Esophagus muscularis mucosa (tissue), 4 donors: ENCODE results near the gene EIF4G2.

Experiments
- CTCF ChIP-seq, 3 experiments: fragments of 200-600 bp in 2 of 3; fragments of 450-650 bp in 1 of 3; sonication (generic) in 2 of 3; IDR thresholded peaks; one replicate each; pipeline ENCODE4 v1.5.1; 2017 to 2019; ENCODE audit warnings: antibody characterized with exemption in 3 of 3, mild to moderate bottlenecking in 2 of 3, moderate library complexity in 1 of 3
- EP300 ChIP-seq: sonication (generic); formaldehyde crosslinking; IDR thresholded peaks from one replicate; pipeline ENCODE4 v1.6.1; 2017; ENCODE audit warnings: antibody characterized with exemption
- POLR2A ChIP-seq: fragments of 450-650 bp; IDR thresholded peaks from one replicate; pipeline ENCODE4 v1.6.1; 2017; ENCODE audit warnings: antibody characterized with exemption, moderate library complexity, mild to moderate bottlenecking, low read depth
- POLR2AphosphoS5 ChIP-seq, 2 donors: sonication (generic); formaldehyde crosslinking; IDR thresholded peaks; one replicate each; pipeline ENCODE4 v1.6.1; 2017; ENCODE audit warnings: antibody characterized with exemption in 2 of 2

- TF ChIP-seq CTCF (IDR thresholded peaks at IDR 0.05) (no peak), POLR2AphosphoS5 (IDR thresholded peaks at IDR 0.05) (no peak), POLR2A (no peak), EP300 (no peak)
Observed at GRCh38 chr11:10793470-10794255, 15.1 kb downstream of the EIF4G2 start.
